NOMO-1 treated with DMSO at 0.1 percent for 48 hours (cell line): ENCODE measurements around the gene MUC7.
"Not testable (repeated sequence)": the region's sequence is repeated elsewhere in the genome, so short reads cannot be mapped to it uniquely, and the experiment has no call there.

ENCODE experiments used
- DNase-seq: peaks from one replicate; lab custom pipeline; 2025; ENCODE audit not compliant: unreplicated experiment; lab: John Stamatoyannopoulos, UW

Gene MUC7

GRCh38 chr4:70471897-70472296, at the start of gene MUC7:
Gene MUC7, plus strand, starts transcription at chr4:70472197. Its CDS starts 1,825 bp downstream, at chr4:70474022.
- no peak for DNase-seq

- no peak for DNase-seq
Measured at GRCh38 chr4:70425306-70425705, 46.7 kb upstream of the MUC7 start.

DNA sequence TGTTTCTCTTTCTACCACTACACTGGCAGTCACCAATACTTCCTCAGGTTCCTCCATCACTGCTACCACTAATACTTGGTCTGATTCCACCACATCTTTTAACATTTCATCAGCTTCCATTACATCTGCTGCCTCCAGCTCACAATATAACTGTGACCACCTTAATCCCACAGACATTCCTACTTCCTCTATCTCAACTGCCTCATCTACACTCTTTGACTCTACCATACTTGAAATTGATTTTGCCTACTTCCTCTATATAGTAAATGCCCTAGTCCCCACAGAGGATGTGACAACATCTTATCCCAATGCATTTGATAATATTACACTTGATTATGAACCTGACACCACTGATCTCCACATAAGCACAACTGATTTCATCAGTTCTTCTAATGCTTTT, 45.2 kb upstream of the MUC7 start:
- DNase-seq: no peak

- DNase-seq: no peak
Measured at GRCh38 chr4:70437197-70437596, 34.8 kb upstream of the MUC7 start.

- DNase-seq: no peak
Measured at GRCh38 chr4:70442474-70442873, 29.5 kb upstream of the MUC7 start.

DNA sequence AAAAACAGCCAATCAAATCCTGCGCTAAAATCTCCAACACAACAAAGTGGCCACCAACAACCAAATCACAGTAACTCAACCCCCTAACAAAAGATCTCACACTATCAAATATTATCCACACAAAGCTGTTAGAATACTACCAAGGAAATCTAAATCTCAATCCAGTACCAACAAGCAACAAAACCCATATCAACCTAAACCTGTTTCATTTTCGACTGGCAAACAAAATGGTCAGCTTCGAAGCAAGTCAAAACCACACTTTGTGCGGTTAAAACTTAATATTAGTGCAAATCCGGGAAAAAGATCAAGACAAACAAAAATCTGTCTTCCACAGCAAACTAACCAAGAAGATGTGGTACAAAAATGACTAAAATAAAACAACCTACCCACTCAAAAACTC, 28.7 kb upstream of the MUC7 start:
- DNase-seq: no peak

DNA sequence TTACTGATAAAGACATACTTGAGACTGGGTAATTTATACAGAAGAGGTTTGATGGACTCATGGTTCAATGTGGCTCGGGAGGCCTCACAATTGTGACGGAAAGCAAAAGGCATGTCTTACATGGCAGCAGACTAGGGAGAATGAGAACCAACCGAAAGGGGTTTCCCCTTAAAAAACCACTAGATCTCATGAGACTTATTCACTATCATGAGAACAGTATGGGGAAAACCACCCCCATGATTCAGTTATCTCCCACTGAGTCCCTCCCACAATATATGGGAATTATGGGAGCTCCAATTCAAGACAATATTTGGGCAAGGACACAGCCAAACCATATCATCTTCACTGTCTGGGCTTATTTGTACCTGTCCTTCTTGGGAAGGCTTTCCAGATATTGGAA, 22.8 kb upstream of the MUC7 start:
- no peak for DNase-seq

DNA sequence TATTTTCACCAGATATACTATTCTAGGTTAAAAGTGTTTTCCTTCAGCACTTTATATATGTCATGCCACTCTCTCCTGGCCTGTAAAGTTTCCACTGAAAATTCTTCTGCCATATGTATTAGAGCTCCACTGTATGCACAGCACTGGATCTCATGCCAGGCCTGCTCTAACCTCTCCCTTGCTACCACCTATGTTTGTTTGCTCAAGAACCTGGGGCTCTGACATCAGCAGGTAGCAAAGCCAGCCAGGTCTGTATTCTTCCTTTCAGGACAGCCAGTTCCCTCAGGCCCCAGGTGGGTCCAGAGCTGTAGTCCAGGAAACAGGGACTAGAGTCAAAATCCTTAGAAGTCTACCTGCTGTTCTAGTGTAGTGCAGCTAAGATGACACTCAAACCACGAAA, 19.1 kb upstream of the MUC7 start:
- no peak for DNase-seq

DNA sequence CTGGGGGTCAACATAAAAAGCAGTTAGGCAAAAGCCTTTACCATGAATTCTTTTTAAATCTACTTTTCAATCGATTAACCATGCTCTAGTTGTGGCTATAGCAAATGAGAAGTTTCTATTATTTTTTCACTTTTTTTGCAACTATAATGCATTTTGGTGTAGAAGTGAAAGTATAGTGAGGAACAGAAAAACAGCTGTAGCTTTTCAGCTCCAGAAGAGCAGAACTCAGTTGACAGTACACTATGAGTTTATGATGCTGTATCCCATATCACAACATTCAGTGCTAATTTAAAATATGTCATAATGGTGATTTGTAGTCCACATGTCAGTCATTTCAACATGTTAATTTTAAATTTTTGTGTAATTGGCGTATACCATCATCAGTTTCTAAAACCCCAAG, 8.7 kb upstream of the MUC7 start:
- no peak for DNase-seq

DNA sequence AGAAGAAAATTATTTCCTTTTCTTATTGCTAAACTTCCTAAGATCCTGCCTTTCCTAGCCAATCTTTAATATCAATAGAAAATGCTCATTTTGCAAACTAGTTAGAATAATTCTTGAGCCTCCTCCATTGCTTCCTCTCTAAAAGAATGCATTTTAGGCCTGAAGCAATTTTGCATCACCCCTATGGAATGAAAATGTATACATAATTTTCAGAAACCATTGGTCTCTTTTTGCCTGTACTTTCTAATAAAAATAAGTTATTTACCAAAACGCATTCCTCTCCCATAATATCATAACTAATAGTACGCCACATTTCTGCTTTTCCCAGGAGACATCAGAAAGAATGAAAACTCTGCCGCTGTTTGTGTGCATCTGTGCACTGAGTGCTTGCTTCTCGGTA, 1.7 kb downstream of the MUC7 start:
- no peak for DNase-seq

DNA sequence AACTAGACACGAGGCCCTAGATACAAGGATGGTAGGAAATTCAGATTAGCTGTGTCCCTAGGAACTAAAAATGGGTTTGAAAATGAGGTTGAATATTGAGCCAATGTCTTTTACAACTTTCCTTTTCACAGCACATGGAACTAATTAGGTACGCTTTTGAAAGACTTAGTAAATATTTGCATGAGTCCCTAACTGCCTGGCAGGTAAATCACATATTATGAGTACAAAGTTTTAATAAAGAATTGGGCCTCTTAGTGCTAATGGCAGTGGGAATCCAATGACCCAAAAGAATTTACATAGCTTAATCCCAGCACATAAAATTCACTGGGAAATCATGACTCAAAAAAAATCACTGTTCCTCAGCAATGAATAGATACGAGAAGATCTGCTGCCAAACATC, 16.8 kb downstream of the MUC7 start:
- no peak for DNase-seq

GRCh38 chr4:70496231-70496630, 24.2 kb downstream of the MUC7 start:
- no peak for DNase-seq

- not testable (repeated sequence) for DNase-seq
Measured at GRCh38 chr4:70501838-70502237, 29.8 kb downstream of the MUC7 start.

DNA sequence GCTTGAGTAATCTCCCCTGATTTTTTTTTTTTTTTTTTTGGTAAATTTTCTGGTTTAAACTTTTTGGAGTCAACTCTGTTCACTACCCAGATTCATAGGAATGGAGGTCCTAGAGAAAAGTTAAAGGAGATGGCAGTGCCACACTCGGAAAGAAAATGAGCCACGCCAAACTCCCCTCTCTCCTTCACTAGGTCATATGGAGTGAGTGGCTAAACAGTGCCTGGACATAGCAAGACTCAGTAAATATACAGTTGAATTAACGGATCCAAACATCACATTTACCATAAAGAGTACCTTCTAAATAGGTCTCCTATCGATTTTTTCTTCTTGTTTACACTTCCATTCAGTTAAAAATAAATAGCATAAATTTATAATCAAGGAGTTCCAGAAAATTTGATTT, 32.7 kb downstream of the MUC7 start:
- no peak for DNase-seq

- peak; percentile 12 for DNase-seq
Measured at GRCh38 chr4:70505151-70505748, 33.3 kb downstream of the MUC7 start.

DNA sequence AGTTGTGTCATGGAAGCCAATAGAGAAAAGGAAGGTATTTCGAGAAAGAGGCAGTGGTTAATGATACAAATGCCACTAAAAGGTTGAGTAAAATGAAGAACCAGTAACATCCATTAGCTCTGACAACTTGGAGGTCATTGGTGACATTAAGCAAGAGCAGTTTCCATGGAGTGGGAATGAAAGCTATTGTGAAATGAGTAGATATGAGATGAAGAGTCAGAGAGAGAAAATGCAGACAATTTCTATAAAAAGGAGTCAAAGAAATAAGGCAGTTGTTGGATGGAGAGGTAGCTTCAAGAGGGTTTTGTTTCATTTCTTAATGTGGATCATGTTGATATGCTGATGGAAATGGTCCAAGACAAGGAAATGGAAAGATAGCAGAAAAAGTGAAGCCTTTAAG, 36.8 kb downstream of the MUC7 start:
- DNase-seq: no peak

- DNase-seq: no peak
Measured at GRCh38 chr4:70511365-70511764, 39.4 kb downstream of the MUC7 start.

GRCh38 chr4:70515367-70516250, 43.6 kb downstream of the MUC7 start:
- DNase-seq: no peak

- no peak for DNase-seq
Measured at GRCh38 chr4:70518269-70518668, 46.3 kb downstream of the MUC7 start, which contains the start of gene AMTN. Gene AMTN, plus strand, starts transcription at chr4:70518569. Its CDS starts 209 bp downstream, at chr4:70518778.

- no peak for DNase-seq
Measured at GRCh38 chr4:70518716-70519115, 46.7 kb downstream of the MUC7 start.

DNA sequence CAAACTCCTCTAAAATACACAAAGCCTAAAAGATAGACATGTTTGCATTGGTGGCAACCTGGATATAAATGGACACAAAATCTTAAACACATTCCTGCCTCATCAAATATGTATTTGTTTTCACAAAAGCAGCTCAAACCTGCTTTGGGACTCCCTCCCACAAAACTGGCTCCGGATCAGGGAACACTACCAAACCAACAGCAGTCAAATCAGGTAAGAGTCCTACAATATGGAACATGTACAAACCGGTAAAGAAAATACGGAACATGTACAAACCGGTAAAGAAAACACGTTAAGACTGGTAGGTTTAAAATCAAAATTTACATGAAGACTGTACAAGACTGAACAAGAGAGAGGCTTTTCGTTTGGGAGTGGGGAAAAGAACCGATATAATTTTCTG, 50.6 kb downstream of the MUC7 start:
- DNase-seq: no peak

GRCh38 chr4:70530997-70531396, 59.0 kb downstream of the MUC7 start:
- no peak for DNase-seq

- DNase-seq: no peak
Measured at GRCh38 chr4:70531981-70532380, 60.0 kb downstream of the MUC7 start.
